ENCODE data around the gene PTPA.
"Not testable (repeated sequence)": the region's sequence is repeated elsewhere in the genome, so short reads cannot be mapped to it uniquely, and the experiment has no call there.

PTPA gene

GRCh38 chr9:129150672-129151211, 39.5 kb downstream of the PTPA start:
- DNase-seq, result no peak

GRCh38 chr9:129151469-129151868, 40.3 kb downstream of the PTPA start:
- no peak for DNase-seq

- no peak for DNase-seq
Observed at GRCh38 chr9:129154866-129155477, 43.8 kb downstream of the PTPA start.

GRCh38 chr9:129156163-129156562, 44.9 kb downstream of the PTPA start:
- no peak for DNase-seq

GRCh38 chr9:129160712-129161533, 49.7 kb downstream of the PTPA start:
- DNase-seq, result no peak

- DNase-seq, result no peak
Observed at GRCh38 chr9:129161534-129161837, 50.3 kb downstream of the PTPA start.

GRCh38 chr9:129162497-129163197, 51.4 kb downstream of the PTPA start:
- DNase-seq, result no peak

GRCh38 chr9:129163198-129163670, 52.0 kb downstream of the PTPA start:
- not testable (repeated sequence) for DNase-seq

GRCh38 chr9:129163753-129164152, 52.5 kb downstream of the PTPA start:
- DNase-seq, result no peak

- DNase-seq, result no peak
Observed at GRCh38 chr9:129164246-129164930, 53.2 kb downstream of the PTPA start.

GRCh38 chr9:129165198-129165597, 54.0 kb downstream of the PTPA start:
- no peak for DNase-seq

GRCh38 chr9:129166623-129167557, 55.7 kb downstream of the PTPA start:
- DNase-seq, result peak in 9 of 51 donors; percentile 7 to 55 (median 17)

- DNase-seq, result no peak
Observed at GRCh38 chr9:129170229-129170628, 59.0 kb downstream of the PTPA start.

- no peak for DNase-seq
Observed at GRCh38 chr9:129171993-129172751, 61.0 kb downstream of the PTPA start.

GRCh38 chr9:129172816-129173215, 61.6 kb downstream of the PTPA start:
- peak in 27 of 51 donors; percentile 15 to 71 (median 43) for DNase-seq

GRCh38 chr9:129173296-129174101, 62.3 kb downstream of the PTPA start:
- DNase-seq, result peak in 1 of 51 donors; percentile 38

- peak in 50 of 51 donors; percentile 32 to 86 (median 76) for DNase-seq
Observed at GRCh38 chr9:129174102-129174723, 63.0 kb downstream of the PTPA start.
